Neutrophil (primary cell): ENCODE measurements around the gene FAM89B.

ENCODE experiments used
- H3K27ac ChIP-seq: fragments of 200-600 bp; sonication (generic); 2 replicates; pipeline ENCODE4 v1.5.1; 2016; ENCODE audit warnings: mild to moderate bottlenecking, moderate library complexity
- H3K27me3 ChIP-seq: fragments of 200-600 bp; sonication (generic); 2 replicates; pipeline ENCODE4 v1.6.0; 2016; ENCODE audit warnings: mild to moderate bottlenecking
- H3K36me3 ChIP-seq: fragments of 200-600 bp; sonication (generic); 2 replicates; pipeline ENCODE4 v1.5.1; 2017
- H3K4me1 ChIP-seq, 2 experiments: fragments of 200-600 bp in 1 of 2; sonication (generic) in 1 of 2; 1 replicate in 1 of 2; 2 replicates in 1 of 2; pipeline versions ENCODE4 v1.5.1 to v1.6.1; 2013 to 2016; ENCODE audit warnings: low read depth in 1 of 2, low read length in 1 of 2, mild to moderate bottlenecking in 1 of 2, moderate library complexity in 1 of 2; ENCODE audit not compliant: control insufficient read depth in 1 of 2, insufficient read depth in 1 of 2
- H3K4me3 ChIP-seq, 2 experiments: fragments of 200-600 bp in 1 of 2; sonication (generic) in 1 of 2; 1 replicate in 1 of 2; 2 replicates in 1 of 2; pipeline ENCODE4 v1.5.1; 2013 to 2016; ENCODE audit warnings: low read depth in 1 of 2, low read length in 1 of 2, mild to moderate bottlenecking in 1 of 2, moderate library complexity in 1 of 2
- H3K9me3 ChIP-seq: fragments of 200-600 bp; sonication (generic); 2 replicates; pipeline ENCODE4 v1.5.1; 2016
- TF ChIP-seq, protein P1 (sequence below): fragments of 200-600 bp; sonication (generic); IDR thresholded peaks from 2 replicates; pipeline ENCODE4 v1.5.1; 2016; ENCODE audit warnings: antibody characterized with exemption

Gene FAM89B

DNA sequence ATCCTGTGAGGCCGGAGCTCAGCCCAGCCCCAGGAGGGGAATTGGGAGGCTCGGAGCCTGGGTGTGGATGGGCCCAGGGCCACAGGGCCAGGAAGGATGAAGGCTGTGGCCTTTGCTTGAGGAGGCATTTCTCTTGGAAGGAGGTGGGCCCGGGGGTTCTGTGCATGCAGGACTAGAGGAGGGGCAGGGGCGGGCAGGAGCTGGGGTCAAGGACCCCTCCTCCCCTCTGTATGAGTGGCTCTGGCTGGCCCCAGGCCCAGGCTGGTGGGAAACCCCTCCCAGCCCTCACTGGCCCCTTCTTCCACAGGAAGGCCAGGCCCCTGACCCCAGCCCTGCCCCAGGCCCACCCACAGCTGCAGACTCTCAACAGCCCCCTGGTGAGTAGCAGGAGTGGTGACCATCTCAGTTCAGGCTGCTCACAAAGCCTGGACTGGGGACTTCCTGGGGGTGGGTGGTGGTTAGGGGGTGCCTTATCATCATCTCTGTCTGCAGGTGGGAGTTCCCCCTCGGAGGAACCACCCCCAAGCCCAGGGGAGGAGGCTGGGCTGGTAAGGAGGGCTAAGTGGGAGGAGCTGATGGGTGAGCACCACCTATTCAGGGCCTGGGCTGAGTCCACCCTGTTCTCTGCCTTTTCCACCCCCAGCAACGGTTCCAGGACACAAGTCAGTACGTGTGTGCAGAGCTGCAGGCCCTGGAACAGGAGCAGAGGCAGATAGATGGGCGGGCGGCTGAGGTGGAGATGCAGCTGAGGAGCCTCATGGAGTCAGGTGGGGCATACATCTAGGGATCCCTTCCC is 17.3 kb downstream of the FAM89B start:
- Histone ChIP-seq H3K4me1 (peaks cover 27 to 30% of the 10 kb centered on the region in 2 experiments), H3K36me3 (peaks cover 93% of the 10 kb centered on the region), H3K4me3 (no peak overlapping the region), H3K9me3 (no peaks in the 10 kb centered on the region), H3K27me3 (no peaks in the 10 kb centered on the region), H3K27ac (peak overlapping the region; percentile 28)
- TF ChIP-seq, protein P1, sequence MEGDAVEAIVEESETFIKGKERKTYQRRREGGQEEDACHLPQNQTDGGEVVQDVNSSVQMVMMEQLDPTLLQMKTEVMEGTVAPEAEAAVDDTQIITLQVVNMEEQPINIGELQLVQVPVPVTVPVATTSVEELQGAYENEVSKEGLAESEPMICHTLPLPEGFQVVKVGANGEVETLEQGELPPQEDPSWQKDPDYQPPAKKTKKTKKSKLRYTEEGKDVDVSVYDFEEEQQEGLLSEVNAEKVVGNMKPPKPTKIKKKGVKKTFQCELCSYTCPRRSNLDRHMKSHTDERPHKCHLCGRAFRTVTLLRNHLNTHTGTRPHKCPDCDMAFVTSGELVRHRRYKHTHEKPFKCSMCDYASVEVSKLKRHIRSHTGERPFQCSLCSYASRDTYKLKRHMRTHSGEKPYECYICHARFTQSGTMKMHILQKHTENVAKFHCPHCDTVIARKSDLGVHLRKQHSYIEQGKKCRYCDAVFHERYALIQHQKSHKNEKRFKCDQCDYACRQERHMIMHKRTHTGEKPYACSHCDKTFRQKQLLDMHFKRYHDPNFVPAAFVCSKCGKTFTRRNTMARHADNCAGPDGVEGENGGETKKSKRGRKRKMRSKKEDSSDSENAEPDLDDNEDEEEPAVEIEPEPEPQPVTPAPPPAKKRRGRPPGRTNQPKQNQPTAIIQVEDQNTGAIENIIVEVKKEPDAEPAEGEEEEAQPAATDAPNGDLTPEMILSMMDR = no peak

DNA sequence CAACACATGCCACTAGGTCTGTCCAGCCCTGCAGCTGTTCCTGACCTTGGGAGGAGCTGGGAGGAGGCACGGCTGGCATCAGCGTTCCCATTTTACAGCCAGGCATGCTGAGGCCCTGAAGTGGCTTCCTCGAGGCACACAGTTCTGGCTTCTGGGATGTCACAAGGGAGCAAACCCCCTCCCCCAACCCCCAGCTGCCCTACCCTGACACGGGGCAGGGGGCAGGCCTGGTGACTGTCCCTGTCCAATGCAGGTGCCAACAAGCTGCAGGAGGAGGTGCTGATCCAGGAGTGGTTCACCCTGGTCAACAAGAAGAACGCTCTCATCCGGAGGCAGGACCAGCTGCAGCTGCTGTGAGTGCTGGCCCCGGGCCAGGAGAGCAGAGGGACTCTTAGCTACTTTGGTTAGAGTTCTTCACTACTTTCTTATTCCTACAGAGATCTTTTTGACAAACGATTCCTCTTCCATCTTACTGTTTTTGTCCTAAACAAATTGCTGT is 18.0 kb downstream of the FAM89B start:
- Histone ChIP-seq H3K36me3 (peaks cover 94% of the 10 kb centered on the region), H3K27ac (peak overlapping the region; percentile 28), H3K27me3 (no peaks in the 10 kb centered on the region), H3K9me3 (no peaks in the 10 kb centered on the region), H3K4me3 (no peak overlapping the region), H3K4me1 (peaks cover 27 to 30% of the 10 kb centered on the region in 2 experiments)
- TF ChIP-seq, protein P1 = no peak

DNA sequence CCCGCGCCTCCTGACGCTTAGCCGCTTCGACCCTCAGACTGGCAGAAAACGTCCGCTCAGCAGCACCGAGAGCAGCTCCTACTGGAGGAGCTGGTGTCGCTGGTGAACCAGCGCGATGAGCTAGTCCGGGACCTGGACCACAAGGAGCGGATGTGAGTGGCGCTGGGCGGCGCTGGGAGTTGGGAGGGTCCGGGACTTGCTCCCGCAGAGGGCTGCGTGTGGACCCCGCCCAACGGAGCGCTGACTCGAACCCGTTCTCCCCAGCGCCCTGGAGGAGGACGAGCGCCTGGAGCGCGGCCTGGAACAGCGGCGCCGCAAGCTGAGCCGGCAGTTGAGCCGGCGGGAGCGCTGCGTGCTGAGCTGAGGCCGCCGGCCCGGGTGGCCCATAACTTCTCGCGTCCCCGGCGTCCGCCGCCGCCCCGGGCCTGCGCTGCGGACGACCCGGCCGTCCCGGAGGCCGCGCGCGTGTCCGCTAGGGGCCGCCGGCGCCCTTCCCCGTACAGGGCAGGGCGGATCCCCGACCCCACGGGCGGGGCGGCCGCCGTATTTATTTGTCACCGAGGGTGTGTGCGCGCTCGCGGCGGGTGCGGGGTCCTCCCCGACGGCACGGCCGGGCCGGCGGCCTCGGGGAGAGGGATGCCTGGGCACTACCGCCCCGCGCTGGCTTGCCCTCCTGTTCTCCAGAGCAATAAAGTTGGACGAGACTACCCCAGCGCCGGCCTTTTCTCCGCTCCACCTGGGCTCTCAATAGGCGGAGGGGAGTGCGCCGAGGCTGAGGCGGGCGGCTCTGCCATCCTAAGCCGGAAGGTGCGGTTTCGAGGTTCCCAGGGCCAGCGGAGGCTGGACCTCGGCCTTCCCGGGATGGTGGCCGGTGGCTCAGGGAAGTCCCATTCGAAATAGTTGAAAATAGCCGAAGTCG is 19.9 kb downstream of the FAM89B start:
- H3K36me3 ChIP-seq = peaks cover 96% of the 10 kb centered on the region
- no peak overlapping the region for H3K4me3 ChIP-seq
- peaks cover 17% of the 10 kb centered on the region in 2 experiments for H3K4me1 ChIP-seq
- H3K9me3 ChIP-seq = no peaks in the 10 kb centered on the region
- TF ChIP-seq, protein P1 = no peak
- no peaks in the 10 kb centered on the region for H3K27me3 ChIP-seq
- no peak overlapping the region for H3K27ac ChIP-seq

DNA sequence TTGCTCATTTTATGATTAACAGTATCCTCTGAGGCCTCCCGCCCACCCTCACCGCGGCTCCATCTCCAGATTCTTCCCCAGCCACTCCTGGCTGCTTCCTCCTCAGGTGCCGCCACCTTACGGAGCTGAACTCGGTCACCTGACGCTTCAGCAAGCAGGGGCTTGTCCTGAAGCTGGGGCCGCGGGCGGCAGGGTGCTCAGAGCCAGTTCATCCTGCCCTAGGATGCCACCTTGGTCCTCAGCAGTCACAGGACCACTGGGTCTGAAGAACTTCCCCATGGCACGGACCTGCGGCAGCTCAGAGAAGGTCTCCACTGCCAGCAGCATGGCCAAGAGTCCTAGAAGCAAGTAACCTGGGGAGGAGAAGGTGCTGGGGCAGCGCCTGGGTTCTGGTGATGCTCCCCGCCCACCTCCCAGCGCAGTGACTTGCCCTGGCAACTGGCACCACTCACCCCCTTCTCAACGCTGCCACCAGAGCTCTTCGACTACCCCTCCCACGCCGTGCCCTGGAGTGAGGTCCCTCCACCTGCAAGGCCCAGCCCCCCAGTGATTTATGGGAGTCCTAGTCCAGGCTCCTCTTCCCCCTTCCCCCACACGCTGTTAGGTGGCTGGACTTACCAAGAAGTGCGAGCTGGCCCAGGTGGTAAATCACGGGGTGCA is 20.6 kb downstream of the FAM89B start:
- Histone ChIP-seq H3K36me3 (peaks cover 96% of the 10 kb centered on the region), H3K9me3 (no peaks in the 10 kb centered on the region), H3K27ac (peak overlapping the region; percentile 34), H3K4me3 (no peak overlapping the region), H3K27me3 (no peaks in the 10 kb centered on the region), H3K4me1 (peaks cover 9% of the 10 kb centered on the region in 2 experiments)
- TF ChIP-seq, protein P1 = no peak
